HL-60 (cell line): ENCODE measurements around the gene MAP3K6.

Experiments
- GABPA ChIP-seq: IDR thresholded peaks from 2 replicates; pipeline ENCODE4 v1.6.1; 2012; ENCODE audit warnings: low read depth
- POLR2AphosphoS5 ChIP-seq: IDR thresholded peaks from 2 replicates; pipeline ENCODE4 v1.6.1; 2012; ENCODE audit warnings: low read depth
- SPI1 ChIP-seq: IDR thresholded peaks from 2 replicates; pipeline ENCODE4 v1.6.1; 2012; ENCODE audit warnings: low read depth, mild to moderate bottlenecking, borderline replicate concordance
- TF ChIP-seq, protein P1 (sequence below): IDR thresholded peaks from one replicate; pipeline ENCODE4 v1.5.1; 2011; ENCODE audit warnings: low read length, control low read depth, inconsistent platforms; ENCODE audit not compliant: insufficient read depth
- TF ChIP-seq, protein P2 (sequence below): IDR thresholded peaks from 2 replicates; pipeline ENCODE4 v1.6.1; 2012; ENCODE audit warnings: low read depth; ENCODE audit not compliant: insufficient replicate concordance

DNA sequence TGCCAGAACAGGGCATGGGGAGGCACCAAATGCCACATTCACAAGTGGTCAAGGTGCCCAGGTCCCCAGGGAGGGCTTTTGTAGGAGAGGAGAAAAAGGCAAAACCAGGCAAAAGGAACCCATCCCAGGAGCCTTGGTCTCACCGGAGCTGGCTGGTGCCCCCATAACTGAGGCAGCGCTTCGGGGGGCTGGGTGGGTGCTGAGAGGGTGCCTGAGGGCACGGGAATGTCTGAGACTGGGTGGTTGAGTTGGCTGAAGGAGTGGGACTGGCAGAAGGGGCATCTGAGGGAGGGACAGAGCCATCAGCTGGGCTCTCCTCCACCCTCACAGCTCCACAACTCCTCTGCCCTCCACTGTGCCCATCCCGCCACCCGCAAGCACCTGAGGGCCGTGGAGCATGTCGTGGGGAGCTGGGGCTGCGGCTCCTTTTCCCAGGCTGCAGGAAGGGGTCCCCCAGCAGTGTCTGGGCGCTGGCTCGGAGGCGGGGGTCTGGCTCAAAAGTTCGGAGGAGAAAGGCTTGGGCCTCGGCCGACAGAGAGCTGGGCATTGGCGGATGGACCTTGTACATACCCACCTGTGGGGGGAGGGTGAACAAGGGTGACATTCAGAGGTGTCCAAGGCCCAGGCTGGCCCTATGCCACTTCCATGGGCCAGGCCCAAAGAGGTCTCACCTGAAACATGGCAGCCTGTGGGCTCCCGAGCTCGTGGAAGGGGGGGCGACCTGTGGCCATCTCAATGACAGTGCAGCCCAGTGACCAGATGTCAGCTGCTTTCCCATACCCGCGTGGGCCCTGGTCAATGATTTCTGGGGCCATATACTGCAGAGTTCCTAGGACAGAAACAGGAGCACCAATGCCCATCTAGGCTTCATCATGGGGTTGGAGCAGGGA is 8.5 kb downstream of the MAP3K6 start:
- TF ChIP-seq, protein P1, sequence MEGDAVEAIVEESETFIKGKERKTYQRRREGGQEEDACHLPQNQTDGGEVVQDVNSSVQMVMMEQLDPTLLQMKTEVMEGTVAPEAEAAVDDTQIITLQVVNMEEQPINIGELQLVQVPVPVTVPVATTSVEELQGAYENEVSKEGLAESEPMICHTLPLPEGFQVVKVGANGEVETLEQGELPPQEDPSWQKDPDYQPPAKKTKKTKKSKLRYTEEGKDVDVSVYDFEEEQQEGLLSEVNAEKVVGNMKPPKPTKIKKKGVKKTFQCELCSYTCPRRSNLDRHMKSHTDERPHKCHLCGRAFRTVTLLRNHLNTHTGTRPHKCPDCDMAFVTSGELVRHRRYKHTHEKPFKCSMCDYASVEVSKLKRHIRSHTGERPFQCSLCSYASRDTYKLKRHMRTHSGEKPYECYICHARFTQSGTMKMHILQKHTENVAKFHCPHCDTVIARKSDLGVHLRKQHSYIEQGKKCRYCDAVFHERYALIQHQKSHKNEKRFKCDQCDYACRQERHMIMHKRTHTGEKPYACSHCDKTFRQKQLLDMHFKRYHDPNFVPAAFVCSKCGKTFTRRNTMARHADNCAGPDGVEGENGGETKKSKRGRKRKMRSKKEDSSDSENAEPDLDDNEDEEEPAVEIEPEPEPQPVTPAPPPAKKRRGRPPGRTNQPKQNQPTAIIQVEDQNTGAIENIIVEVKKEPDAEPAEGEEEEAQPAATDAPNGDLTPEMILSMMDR: no peak
- TF ChIP-seq POLR2AphosphoS5 (no peak), SPI1 (no peak), GABPA (no peak)
- TF ChIP-seq, protein P2, sequence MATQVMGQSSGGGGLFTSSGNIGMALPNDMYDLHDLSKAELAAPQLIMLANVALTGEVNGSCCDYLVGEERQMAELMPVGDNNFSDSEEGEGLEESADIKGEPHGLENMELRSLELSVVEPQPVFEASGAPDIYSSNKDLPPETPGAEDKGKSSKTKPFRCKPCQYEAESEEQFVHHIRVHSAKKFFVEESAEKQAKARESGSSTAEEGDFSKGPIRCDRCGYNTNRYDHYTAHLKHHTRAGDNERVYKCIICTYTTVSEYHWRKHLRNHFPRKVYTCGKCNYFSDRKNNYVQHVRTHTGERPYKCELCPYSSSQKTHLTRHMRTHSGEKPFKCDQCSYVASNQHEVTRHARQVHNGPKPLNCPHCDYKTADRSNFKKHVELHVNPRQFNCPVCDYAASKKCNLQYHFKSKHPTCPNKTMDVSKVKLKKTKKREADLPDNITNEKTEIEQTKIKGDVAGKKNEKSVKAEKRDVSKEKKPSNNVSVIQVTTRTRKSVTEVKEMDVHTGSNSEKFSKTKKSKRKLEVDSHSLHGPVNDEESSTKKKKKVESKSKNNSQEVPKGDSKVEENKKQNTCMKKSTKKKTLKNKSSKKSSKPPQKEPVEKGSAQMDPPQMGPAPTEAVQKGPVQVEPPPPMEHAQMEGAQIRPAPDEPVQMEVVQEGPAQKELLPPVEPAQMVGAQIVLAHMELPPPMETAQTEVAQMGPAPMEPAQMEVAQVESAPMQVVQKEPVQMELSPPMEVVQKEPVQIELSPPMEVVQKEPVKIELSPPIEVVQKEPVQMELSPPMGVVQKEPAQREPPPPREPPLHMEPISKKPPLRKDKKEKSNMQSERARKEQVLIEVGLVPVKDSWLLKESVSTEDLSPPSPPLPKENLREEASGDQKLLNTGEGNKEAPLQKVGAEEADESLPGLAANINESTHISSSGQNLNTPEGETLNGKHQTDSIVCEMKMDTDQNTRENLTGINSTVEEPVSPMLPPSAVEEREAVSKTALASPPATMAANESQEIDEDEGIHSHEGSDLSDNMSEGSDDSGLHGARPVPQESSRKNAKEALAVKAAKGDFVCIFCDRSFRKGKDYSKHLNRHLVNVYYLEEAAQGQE: no peak
